Trophoblast cell (in vitro differentiated cells and primary cell): ENCODE results near the gene EYS.
"Not testable (repeated sequence)": the region's sequence is repeated elsewhere in the genome, so short reads cannot be mapped to it uniquely, and the experiment has no call there.

ENCODE experiments used
- DNase-seq, 2 donors: peaks; one replicate each; pipeline ENCODE4 v3.0.0-alpha.2; 2016
- H2AFZ ChIP-seq: 2 replicates; pipeline ENCODE4 v1.6.1; 2013; ENCODE audit warnings: low read length, moderate library complexity, mild to moderate bottlenecking; ENCODE audit not compliant: insufficient read depth, poor library complexity
- H2AK5ac ChIP-seq: 2 replicates; pipeline ENCODE4 v1.6.1; 2013; ENCODE audit warnings: mild to moderate bottlenecking, low read length
- H2BK120ac ChIP-seq: 2 replicates; pipeline ENCODE4 v1.6.1; 2013; ENCODE audit warnings: low read length, mild to moderate bottlenecking, moderate library complexity; ENCODE audit not compliant: insufficient read depth, poor library complexity
- H2BK12ac ChIP-seq: 2 replicates; pipeline ENCODE4 v1.6.1; 2013; ENCODE audit warnings: mild to moderate bottlenecking, low read length, moderate library complexity
- H2BK5ac ChIP-seq: 2 replicates; pipeline ENCODE4 v1.6.1; 2013; ENCODE audit warnings: low read length, low read depth, moderate library complexity, mild to moderate bottlenecking; ENCODE audit not compliant: poor library complexity
- H3K14ac ChIP-seq: 2 replicates; pipeline ENCODE4 v1.6.1; 2013; ENCODE audit warnings: mild to moderate bottlenecking, low read length
- H3K18ac ChIP-seq: 2 replicates; pipeline ENCODE4 v1.6.1; 2013; ENCODE audit warnings: mild to moderate bottlenecking, low read length
- H3K23ac ChIP-seq: 2 replicates; pipeline ENCODE4 v1.6.1; 2013; ENCODE audit warnings: low read length
- H3K27ac ChIP-seq: 2 replicates; pipeline ENCODE4 v1.5.1; 2013; ENCODE audit warnings: low read depth, mild to moderate bottlenecking, inconsistent platforms, low read length, moderate library complexity
- H3K27me3 ChIP-seq: 2 replicates; pipeline ENCODE4 v1.6.1; 2013; ENCODE audit warnings: inconsistent platforms, mild to moderate bottlenecking, low read length, moderate library complexity; ENCODE audit not compliant: insufficient read depth
- H3K36me3 ChIP-seq, 2 experiments: 1 replicate in 1 of 2; 2 replicates in 1 of 2; pipeline ENCODE4 v1.6.1; 2013; ENCODE audit warnings: low read length in 2 of 2, mild to moderate bottlenecking in 2 of 2, moderate library complexity in 1 of 2; ENCODE audit not compliant: insufficient read depth in 2 of 2, control insufficient read depth in 1 of 2
- H3K4ac ChIP-seq: 2 replicates; pipeline ENCODE4 v1.6.1; 2013; ENCODE audit warnings: low read depth, mild to moderate bottlenecking, low read length, moderate library complexity
- H3K4me1 ChIP-seq, 2 experiments: 1 replicate in 1 of 2; 2 replicates in 1 of 2; pipeline ENCODE4 v1.6.1; 2013; ENCODE audit warnings: low read length in 2 of 2, mild to moderate bottlenecking in 2 of 2, moderate library complexity in 1 of 2; ENCODE audit not compliant: insufficient read depth in 2 of 2, control insufficient read depth in 1 of 2
- H3K4me2 ChIP-seq: 2 replicates; pipeline ENCODE4 v1.6.1; 2013; ENCODE audit warnings: inconsistent platforms, mild to moderate bottlenecking, low read length, moderate library complexity
- H3K4me3 ChIP-seq: 2 replicates; pipeline ENCODE4 v1.5.1; 2013; ENCODE audit warnings: mild to moderate bottlenecking, low read depth, low read length, inconsistent platforms
- H3K79me1 ChIP-seq: one replicate; pipeline ENCODE4 v1.6.1; 2013; ENCODE audit warnings: low read length
- H3K79me2 ChIP-seq: 2 replicates; pipeline ENCODE4 v1.6.1; 2013; ENCODE audit warnings: low read length, mild to moderate bottlenecking; ENCODE audit not compliant: control insufficient read depth, insufficient read depth, poor library complexity
- H3K9ac ChIP-seq: 2 replicates; pipeline ENCODE4 v1.6.1; 2013; ENCODE audit warnings: mild to moderate bottlenecking, low read length
- H3K9me3 ChIP-seq: 2 replicates; pipeline ENCODE4 v1.6.1; 2013; ENCODE audit warnings: low read depth, mild to moderate bottlenecking, control low read depth, inconsistent platforms, low read length; ENCODE audit not compliant: insufficient read depth
- H4K12ac ChIP-seq: 2 replicates; pipeline ENCODE4 v1.6.1; 2013; ENCODE audit warnings: low read depth, mild to moderate bottlenecking, low read length, moderate library complexity
- H4K8ac ChIP-seq: 2 replicates; pipeline ENCODE4 v1.6.1; 2013; ENCODE audit warnings: low read depth, mild to moderate bottlenecking, low read length, moderate library complexity
- H4K91ac ChIP-seq: one replicate; pipeline ENCODE4 v1.6.1; 2013; ENCODE audit warnings: low read depth, mild to moderate bottlenecking, low read length, moderate library complexity
- WGBS: extraction: QIAGEN DNeasy Blood & Tissue Kit; methylation state at CpG from one replicate; pipeline ENCODE4 v1.1.7; 2013; ENCODE audit warnings: missing lambda C conversion rate; ENCODE audit not compliant: insufficient read length, insufficient coverage; ENCODE audit errors: extremely low coverage; 5-methylcytosine and 5-hydroxymethylcytosine counted together

The EYS gene

GRCh38 chr6:63897952-63898351 is 1809.1 kb downstream of the EYS start:
- Histone ChIP-seq H3K79me1 (no peaks in the 10 kb centered on the region), H3K4ac (no peak overlapping the region), H2BK120ac (no peak overlapping the region), H4K8ac (no peak overlapping the region), H4K91ac (no peak overlapping the region), H4K12ac (no peak overlapping the region), H3K14ac (no peak overlapping the region), H2BK12ac (no peak overlapping the region), H3K9me3 (no peaks in the 10 kb centered on the region), H2BK5ac (no peak overlapping the region), H3K4me1 (no peaks in the 10 kb centered on the region), H3K4me3 (no peak overlapping the region), H2AFZ (no peak overlapping the region), H3K4me2 (no peak overlapping the region), H3K23ac (no peak overlapping the region), H2AK5ac (no peak overlapping the region), H3K36me3 (no peaks in the 10 kb centered on the region), H3K27ac (no peak overlapping the region), H3K18ac (no peak overlapping the region), H3K9ac (no peak overlapping the region), H3K27me3 (no peaks in the 10 kb centered on the region), H3K79me2 (no peaks in the 10 kb centered on the region)
- no CpG with 5 or more reads among the region's 10 CpGs for WGBS
- DNase-seq, result peak; percentile 7 to 55

- Histone ChIP-seq H3K9me3 (no peaks in the 10 kb centered on the region), H3K79me2 (no peaks in the 10 kb centered on the region), H3K36me3 (no peaks in the 10 kb centered on the region), H3K9ac (no peak overlapping the region), H3K23ac (no peak overlapping the region), H3K4me3 (no peak overlapping the region), H2BK12ac (no peak overlapping the region), H3K14ac (no peak overlapping the region), H3K27me3 (no peaks in the 10 kb centered on the region), H4K8ac (no peak overlapping the region), H2AFZ (no peak overlapping the region), H2AK5ac (no peak overlapping the region), H2BK120ac (no peak overlapping the region), H3K4me2 (no peak overlapping the region), H3K79me1 (no peaks in the 10 kb centered on the region), H3K4me1 (no peaks in the 10 kb centered on the region), H4K12ac (no peak overlapping the region), H3K27ac (no peak overlapping the region), H3K4ac (no peak overlapping the region), H3K18ac (no peak overlapping the region), H2BK5ac (no peak overlapping the region), H4K91ac (no peak overlapping the region)
- no CpG with 5 or more reads among the region's 3 CpGs for WGBS
- peak; percentile 47 to 68 for DNase-seq
Measured at GRCh38 chr6:63897459-63897858, 1809.6 kb downstream of the EYS start.

GRCh38 chr6:63888416-63888815 is 1818.6 kb downstream of the EYS start:
- Histone ChIP-seq H2BK12ac (no peak overlapping the region), H3K79me1 (no peaks in the 10 kb centered on the region), H2BK5ac (no peak overlapping the region), H3K4me1 (no peaks in the 10 kb centered on the region), H4K91ac (no peak overlapping the region), H4K8ac (no peak overlapping the region), H3K27ac (no peak overlapping the region), H3K36me3 (no peaks in the 10 kb centered on the region), H2AK5ac (no peak overlapping the region), H2AFZ (no peak overlapping the region), H3K9ac (no peak overlapping the region), H3K4me3 (no peak overlapping the region), H2BK120ac (no peak overlapping the region), H3K23ac (no peak overlapping the region), H4K12ac (no peak overlapping the region), H3K14ac (no peak overlapping the region), H3K79me2 (no peaks in the 10 kb centered on the region), H3K4ac (no peak overlapping the region), H3K27me3 (no peaks in the 10 kb centered on the region), H3K4me2 (no peak overlapping the region), H3K9me3 (no peaks in the 10 kb centered on the region), H3K18ac (no peak overlapping the region)
- DNase-seq, result no peak
- WGBS, result no CpG with 5 or more reads among the region's 5 CpGs

- H2AK5ac ChIP-seq, H3K9ac ChIP-seq, H3K4me2 ChIP-seq, H2BK5ac ChIP-seq, H3K14ac ChIP-seq, H2AFZ ChIP-seq, H2BK120ac ChIP-seq, DNase-seq, H4K12ac ChIP-seq, H3K27me3 ChIP-seq, H3K79me1 ChIP-seq, H3K4me1 ChIP-seq, H3K4me3 ChIP-seq, H4K91ac ChIP-seq, H3K4ac ChIP-seq, H3K23ac ChIP-seq, H3K36me3 ChIP-seq, H3K9me3 ChIP-seq, H4K8ac ChIP-seq, H2BK12ac ChIP-seq, H3K18ac ChIP-seq, H3K79me2 ChIP-seq, H3K27ac ChIP-seq: not testable (repeated sequence)
- no CpG with 5 or more reads among the region's 1 CpG for WGBS
Measured at GRCh38 chr6:63887804-63888203, 1819.2 kb downstream of the EYS start.
